ENCODE measurements around the gene OPA1. TPM values are rescaled to one million over a fixed set of nuclear protein-coding genes. Genes with fewer than 3 reads are reported as not detected.
A peak's percentile ranks its signal among the peaks of the same experiment; 100 is the strongest.

OPA1 gene
- total RNA-seq, 1 experiment from 2014 or later, result 75.4 TPM

DNA sequence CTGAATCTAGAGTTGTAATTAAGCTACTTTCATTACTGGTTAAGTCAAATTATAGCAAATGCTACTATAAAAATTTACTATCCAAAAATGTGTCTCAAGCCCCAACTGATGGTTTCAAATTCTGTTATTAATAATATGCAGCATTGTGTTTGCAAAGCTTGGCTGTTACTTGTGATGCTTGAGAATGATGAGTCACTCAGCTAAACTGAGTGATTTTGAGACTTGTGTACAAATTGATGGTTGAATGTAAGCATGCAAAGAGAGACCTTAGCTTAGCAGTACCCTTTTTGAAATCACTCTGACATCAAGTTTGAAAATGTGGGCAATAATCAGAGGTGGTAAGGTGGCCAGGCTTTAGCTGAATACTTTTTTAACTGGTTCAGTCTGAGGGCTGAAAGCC, 27.6 kb downstream of the OPA1 start:
- H3K4me1 Mint-ChIP-seq, result no peaks in the 10 kb centered on the region
- TF ChIP-seq, protein P1, sequence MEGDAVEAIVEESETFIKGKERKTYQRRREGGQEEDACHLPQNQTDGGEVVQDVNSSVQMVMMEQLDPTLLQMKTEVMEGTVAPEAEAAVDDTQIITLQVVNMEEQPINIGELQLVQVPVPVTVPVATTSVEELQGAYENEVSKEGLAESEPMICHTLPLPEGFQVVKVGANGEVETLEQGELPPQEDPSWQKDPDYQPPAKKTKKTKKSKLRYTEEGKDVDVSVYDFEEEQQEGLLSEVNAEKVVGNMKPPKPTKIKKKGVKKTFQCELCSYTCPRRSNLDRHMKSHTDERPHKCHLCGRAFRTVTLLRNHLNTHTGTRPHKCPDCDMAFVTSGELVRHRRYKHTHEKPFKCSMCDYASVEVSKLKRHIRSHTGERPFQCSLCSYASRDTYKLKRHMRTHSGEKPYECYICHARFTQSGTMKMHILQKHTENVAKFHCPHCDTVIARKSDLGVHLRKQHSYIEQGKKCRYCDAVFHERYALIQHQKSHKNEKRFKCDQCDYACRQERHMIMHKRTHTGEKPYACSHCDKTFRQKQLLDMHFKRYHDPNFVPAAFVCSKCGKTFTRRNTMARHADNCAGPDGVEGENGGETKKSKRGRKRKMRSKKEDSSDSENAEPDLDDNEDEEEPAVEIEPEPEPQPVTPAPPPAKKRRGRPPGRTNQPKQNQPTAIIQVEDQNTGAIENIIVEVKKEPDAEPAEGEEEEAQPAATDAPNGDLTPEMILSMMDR (conservative IDR thresholded peaks at IDR 0.05), result no peak
- no peaks in the 10 kb centered on the region for H3K79me2 ChIP-seq (ENCODE audit: insufficient read depth, low read length)
- no peak overlapping the region for H4K5ac ChIP-seq (ENCODE audit: insufficient read length, low read depth, low read length)
- H4K20me1 ChIP-seq (ENCODE audit: control insufficient read depth, insufficient read depth, insufficient read length), result no peaks in the 10 kb centered on the region
- no peak overlapping the region for H2BK12ac ChIP-seq (ENCODE audit: insufficient read length, low read depth, low read length)
- no peak overlapping the region for H3K27ac ChIP-seq (ENCODE audit: insufficient read length, low read depth, low read length)
- peaks cover 2 to 42% (median 42%) of the 10 kb centered on the region in 3 experiments; a peak in 5 of 7 replicates for H3K36me3 Mint-ChIP-seq (ENCODE audit: insufficient read depth in 1 of 3, low read depth in 3 of 3)
- H3K4me3 Mint-ChIP-seq, result no peak overlapping the region
- no peak overlapping the region for H2BK20ac ChIP-seq (ENCODE audit: low read depth, low read length, poor library complexity, severe bottlenecking)
- H3K9ac ChIP-seq (ENCODE audit: extremely low read depth, insufficient read length, low read length), result no peak overlapping the region
- no peaks in the 10 kb centered on the region for H3K79me1 ChIP-seq (ENCODE audit: insufficient read depth, low read depth, low read length, poor library complexity, severe bottlenecking)
- no peak overlapping the region for H3K56ac ChIP-seq (ENCODE audit: insufficient read length, low read depth, low read length)
- H3K14ac ChIP-seq (ENCODE audit: insufficient read depth, low read length), result no peak overlapping the region
- H3K27me3 ChIP-seq (ENCODE audit: insufficient read depth, low read length), result no peaks in the 10 kb centered on the region
- DNase-seq, result no peak
- H3K4me2 ChIP-seq (ENCODE audit: insufficient read depth, insufficient read length, low read length), result no peak overlapping the region
- no peak overlapping the region for H4K8ac ChIP-seq (replicated peaks; ENCODE audit: insufficient read length, low read depth, low read length)
- H2AFZ ChIP-seq (ENCODE audit: low read length), result no peak overlapping the region
- no peaks in the 10 kb centered on the region for H3K27me3 Mint-ChIP-seq (ENCODE audit: low read depth)
- H3K18ac ChIP-seq (ENCODE audit: insufficient read length, low read depth, low read length), result no peak overlapping the region
- H2BK120ac ChIP-seq (ENCODE audit: low read depth, low read length, poor library complexity, severe bottlenecking), result no peak overlapping the region
- H2AK5ac ChIP-seq (ENCODE audit: insufficient read length, low read length), result no peak overlapping the region
- no peaks in the 10 kb centered on the region for H3K4me1 ChIP-seq (ENCODE audit: insufficient read depth, low read length)
- H4K91ac ChIP-seq (ENCODE audit: insufficient read length, low read depth, low read length), result no peak overlapping the region
- H3K27ac Mint-ChIP-seq, result 0 out of 7 replicates have a peak overlapping the region, but pooled peaks of 1 of the 3 experiments have one; percentile 35
- H2BK5ac ChIP-seq (ENCODE audit: insufficient read length, low read length), result no peak overlapping the region
- H2BK15ac ChIP-seq (ENCODE audit: low read depth, low read length), result no peak overlapping the region
- H3T11ph ChIP-seq (ENCODE audit: low read length), result no peak overlapping the region
- no peaks in the 10 kb centered on the region for H3K23me2 ChIP-seq (ENCODE audit: insufficient read length, low read depth, low read length, poor library complexity, severe bottlenecking)
- no peak overlapping the region for H3K23ac ChIP-seq (ENCODE audit: insufficient read length, low read depth, low read length)
- H3K4ac ChIP-seq (ENCODE audit: low read depth, low read length), result no peak overlapping the region
- H3K9me3 Mint-ChIP-seq, result no peaks in the 10 kb centered on the region
- H3K9me3 ChIP-seq (ENCODE audit: control insufficient read depth, low read depth, low read length), result no peaks in the 10 kb centered on the region
